ENCODE data around the gene FPR3.

DNA sequence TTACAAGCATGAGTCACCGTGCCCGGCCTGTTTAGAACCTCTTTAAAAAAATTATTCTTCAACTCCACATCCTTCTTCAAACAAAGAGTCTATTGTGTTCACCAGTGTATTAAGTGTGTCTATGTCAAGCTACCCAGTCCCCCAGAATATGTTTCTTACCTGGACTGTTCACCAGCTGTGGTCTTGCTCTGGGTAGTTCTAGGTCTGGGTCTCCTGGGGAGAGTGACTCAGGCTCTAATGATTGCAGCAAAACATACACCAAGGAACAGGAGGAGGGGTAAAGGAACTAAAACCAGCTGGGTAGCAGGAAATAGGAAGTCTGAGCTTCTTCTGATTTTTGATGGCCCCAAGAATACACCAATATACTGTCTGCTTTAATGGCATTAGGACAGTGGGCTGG lies 43.3 kb upstream of the FPR3 start, which contains the start of gene FPR1:
- no peak for TF ChIP-seq BRCA1 (IDR thresholded peaks at IDR 0.05)
- no peak for TF ChIP-seq BRCA1 (CRISPR knock-in tag; IDR thresholded peaks at IDR 0.05)
- TF ChIP-seq NR3C1 (CRISPR knock-in tag; IDR thresholded peaks at IDR 0.05), result no peak
- no peak for TF ChIP-seq THAP7 (CRISPR knock-in tag; IDR thresholded peaks at IDR 0.05)
- no peak for TF ChIP-seq SRF (CRISPR knock-in tag; IDR thresholded peaks at IDR 0.05)
- no peak for TF ChIP-seq JUNB (CRISPR knock-in tag; conservative IDR thresholded peaks at IDR 0.05)
- TF ChIP-seq CEBPG (CRISPR knock-in tag; IDR thresholded peaks at IDR 0.05), result no peak
- no peak for TF ChIP-seq CEBPG (tag; conservative IDR thresholded peaks at IDR 0.05 in 1 of 2, IDR thresholded peaks at IDR 0.05 in 1 of 2)
- TF ChIP-seq LARP7 (IDR thresholded peaks at IDR 0.05), result no peak
- no peak for TF ChIP-seq HCFC1 (IDR thresholded peaks at IDR 0.05; ENCODE audit: low read depth, low read length)
- TF ChIP-seq CTCF (IDR thresholded peaks at IDR 0.05 in 2 of 3, conservative IDR thresholded peaks at IDR 0.05 in 1 of 3; ENCODE audit: insufficient read depth in 2 of 3, low read depth in 1 of 3, low read length in 3 of 3), result no peak
- TF ChIP-seq TOE1 (IDR thresholded peaks at IDR 0.05; ENCODE audit: borderline replicate concordance), result no peak
- no peak for TF ChIP-seq TOE1 (CRISPR knock-in tag; IDR thresholded peaks at IDR 0.05; ENCODE audit: borderline replicate concordance, low read depth)
- TF ChIP-seq DDX20 (tag; IDR thresholded peaks at IDR 0.05; ENCODE audit: low read depth), result no peak
- TF ChIP-seq FIP1L1 (IDR thresholded peaks at IDR 0.05; ENCODE audit: low read depth, low read length, poor library complexity, severe bottlenecking), result no peak
